CD4-positive, alpha-beta T cell treated with Interleukin-15 for 1 hour (primary cell): ENCODE measurements around the gene DHRS11.
A peak's percentile ranks its signal among the peaks of the same experiment; 100 is the strongest.
"Not testable (repeated sequence)": the region's sequence is repeated elsewhere in the genome, so short reads cannot be mapped to it uniquely, and the experiment has no call there.

Source experiments
- DNase-seq: peaks from one replicate; pipeline ENCODE4 v3.0.0-alpha.2; 2020

The DHRS11 gene

DNA sequence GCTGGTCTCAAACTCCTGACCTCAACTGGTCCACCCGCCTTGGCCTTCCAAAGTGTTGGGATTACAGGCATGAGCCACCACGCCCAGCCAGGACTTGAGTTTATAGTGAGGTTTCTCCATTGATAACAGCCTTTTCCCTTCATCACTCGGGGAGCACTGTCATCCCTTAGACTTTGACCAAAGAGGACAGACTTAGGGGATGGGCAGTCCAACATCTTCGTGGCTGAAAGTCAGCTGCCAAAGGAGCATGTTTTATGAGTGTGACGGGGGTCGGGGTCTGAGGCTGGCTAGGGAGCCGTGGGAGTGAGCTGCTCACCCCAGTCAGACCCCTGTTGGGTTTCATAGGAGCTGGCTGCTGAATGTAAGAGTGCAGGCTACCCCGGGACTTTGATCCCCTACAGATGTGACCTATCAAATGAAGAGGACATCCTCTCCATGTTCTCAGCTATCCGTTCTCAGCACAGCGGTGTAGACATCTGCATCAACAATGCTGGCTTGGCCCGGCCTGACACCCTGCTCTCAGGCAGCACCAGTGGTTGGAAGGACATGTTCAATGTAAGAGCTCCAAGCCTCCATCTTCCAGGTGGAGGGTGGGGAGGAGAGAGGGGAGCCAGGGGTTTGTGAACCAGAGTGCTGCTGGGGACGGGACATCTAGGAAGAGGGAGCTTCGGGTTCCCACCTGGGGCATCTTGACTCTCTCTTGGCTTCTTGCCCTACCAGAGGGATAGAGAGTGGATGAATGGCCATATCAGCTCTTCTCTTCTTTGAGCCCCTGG, 3.1 kb downstream of the DHRS11 start:
- DNase-seq = no peak

DNA sequence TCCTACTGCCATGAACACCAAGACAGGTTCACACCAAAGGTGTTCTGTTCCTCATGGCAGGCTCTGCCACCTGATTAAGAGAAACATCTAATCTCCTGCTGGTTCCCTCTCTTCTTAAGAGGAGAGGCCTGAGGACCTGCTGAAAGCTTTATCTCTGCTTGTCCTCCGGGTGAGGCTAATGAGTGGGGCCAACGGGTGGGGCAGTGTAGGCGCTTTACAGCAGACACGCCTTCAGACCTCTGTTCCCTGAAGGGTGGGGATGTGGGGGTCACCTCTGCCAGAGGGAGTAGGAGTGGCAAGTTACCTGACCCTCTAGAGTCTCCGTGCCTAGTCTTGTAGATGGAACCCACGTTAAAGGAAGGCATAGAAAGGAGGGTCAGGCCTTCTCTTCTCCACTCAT, 5.5 kb downstream of the DHRS11 start:
- DNase-seq = no peak

GRCh38 chr17:36597866-36598777, 6.4 kb downstream of the DHRS11 start:
- no peak for DNase-seq

- no peak for DNase-seq
Measured at GRCh38 chr17:36598951-36599401, 7.3 kb downstream of the DHRS11 start.

DNA sequence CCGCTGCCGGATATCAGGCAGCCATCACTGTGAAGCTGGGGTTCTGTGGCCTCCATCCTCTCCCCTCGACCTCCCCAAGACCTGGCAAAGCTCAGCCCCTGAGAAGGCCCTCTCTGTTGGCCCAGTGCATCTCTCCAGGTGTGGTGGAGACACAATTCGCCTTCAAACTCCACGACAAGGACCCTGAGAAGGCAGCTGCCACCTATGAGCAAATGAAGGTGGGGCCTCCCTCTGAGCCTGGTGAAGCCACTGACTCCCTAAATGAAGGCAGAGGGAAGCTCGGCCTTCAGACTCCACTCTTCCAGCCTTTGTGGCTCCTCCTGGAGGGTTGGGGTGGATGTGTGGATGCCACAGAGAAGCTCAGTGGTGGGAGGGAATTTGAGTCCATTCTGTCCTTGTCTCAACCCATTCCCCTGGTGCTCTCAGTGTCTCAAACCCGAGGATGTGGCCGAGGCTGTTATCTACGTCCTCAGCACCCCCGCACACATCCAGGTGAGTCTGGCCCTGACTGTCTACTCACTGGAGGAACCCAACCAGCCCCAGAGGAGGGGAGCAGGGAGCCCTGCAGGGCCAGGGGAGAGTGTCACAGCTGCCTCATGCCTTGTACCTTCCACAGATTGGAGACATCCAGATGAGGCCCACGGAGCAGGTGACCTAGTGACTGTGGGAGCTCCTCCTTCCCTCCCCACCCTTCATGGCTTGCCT, 8.0 kb downstream of the DHRS11 start:
- DNase-seq = no peak

- DNase-seq = no peak
Measured at GRCh38 chr17:36600465-36600864, 8.8 kb downstream of the DHRS11 start.

GRCh38 chr17:36600936-36601302, 9.2 kb downstream of the DHRS11 start:
- no peak for DNase-seq

DNA sequence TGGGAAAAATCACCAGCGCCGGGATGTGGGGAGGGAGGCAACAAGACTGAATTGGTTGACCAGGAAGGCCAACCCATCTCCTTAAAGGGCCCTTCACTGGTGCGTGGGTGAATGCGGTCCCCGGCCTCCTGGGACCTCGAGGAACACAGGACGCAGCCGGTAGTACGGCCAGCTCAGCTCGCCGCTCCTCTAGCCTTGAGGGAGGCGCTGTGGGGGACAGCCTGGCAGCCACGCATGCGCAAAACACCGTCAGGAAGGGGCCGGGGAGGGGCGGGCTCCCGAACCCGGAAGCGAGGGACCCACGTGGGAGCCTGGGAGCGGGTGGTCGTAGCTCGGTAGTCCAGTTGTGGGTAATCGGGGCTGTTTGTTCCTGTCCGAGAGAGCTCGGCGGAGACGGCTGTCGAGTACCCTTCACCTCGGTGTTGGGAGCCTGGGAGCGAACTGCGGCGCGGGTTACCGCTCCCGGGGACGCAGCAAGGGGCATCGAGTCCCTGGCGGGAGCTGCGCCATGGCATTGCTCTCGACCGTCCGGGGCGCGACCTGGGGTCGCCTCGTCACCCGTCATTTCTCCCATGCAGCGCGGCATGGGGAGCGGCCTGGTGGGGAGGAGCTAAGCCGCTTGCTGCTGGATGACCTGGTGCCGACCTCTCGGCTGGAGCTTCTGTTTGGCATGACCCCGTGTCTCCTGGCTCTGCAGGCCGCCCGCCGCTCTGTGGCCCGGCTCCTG, 9.8 kb downstream of the DHRS11 start, which contains the start of gene MRM1:
Gene MRM1 (plus strand): TSS at position 281 of the 727 bp plus-strand sequence. CDS start 228 bp downstream, at position 509.
- DNase-seq = peak; percentile 91

- DNase-seq = no peak
Measured at GRCh38 chr17:36602030-36602748, 10.5 kb downstream of the DHRS11 start.

DNA sequence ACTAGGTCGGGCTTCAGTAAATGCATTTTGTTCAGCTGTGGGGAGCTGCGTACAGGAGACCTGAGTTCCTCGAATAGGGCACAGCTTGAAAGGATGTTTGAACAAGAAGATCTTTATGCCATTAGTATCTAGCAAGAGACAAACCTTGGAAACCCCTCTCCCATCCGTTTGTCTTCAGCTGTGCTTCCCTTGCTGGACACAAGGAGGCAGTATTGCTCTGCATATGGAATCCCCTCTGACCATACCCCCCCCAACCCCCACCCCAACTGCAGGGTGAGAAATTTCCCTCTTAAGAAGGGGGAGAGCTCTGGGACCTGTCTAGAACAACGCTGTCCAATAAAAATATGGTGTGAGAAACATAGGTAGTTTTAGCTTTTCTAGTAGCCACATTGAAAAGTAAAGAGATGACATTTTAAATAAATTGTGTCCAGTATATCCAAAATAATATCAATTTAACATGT, 11.3 kb downstream of the DHRS11 start:
- peak; percentile 77 for DNase-seq

DNA sequence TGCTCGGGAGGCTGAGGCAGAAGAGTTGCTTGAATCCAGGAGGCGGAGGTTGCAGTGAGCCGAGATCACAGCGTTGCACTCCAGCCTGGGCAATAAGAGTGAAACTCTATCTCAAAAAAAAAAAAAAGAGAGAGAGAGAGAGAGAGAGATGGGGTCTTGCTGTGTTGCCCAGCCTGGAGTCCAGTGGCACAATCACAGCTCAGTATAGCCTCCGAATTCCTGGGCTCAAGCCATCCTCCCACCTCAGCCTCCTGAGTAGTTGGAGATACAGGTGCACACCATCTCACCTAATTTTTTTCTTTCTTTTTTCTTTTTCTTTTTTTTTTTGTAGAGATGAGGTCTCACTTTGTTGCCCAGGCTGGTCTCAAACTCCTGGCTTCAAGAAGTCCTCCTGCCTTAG, 13.3 kb downstream of the DHRS11 start:
- DNase-seq = not testable (repeated sequence)

GRCh38 chr17:36608280-36608679, 16.6 kb downstream of the DHRS11 start:
- no peak for DNase-seq

GRCh38 chr17:36608794-36609497, 17.3 kb downstream of the DHRS11 start:
- DNase-seq = peak; percentile 24

DNA sequence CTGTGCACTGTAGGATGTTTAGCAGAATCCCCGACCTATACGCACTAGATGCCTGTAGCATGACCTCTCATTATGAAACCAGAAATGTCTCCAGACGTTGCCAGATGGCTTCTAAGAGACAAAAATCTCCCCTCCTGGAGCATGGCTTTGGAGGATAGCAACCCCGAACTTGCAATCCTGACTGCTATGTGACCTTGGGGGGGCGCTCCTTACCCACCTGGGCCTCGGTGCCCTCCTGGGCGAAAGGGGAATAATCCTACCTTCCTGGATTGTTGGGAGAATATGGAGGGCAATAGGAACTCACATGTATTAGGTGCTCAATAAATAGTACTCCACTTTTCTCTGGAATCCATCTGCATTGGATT, 17.8 kb downstream of the DHRS11 start:
- no peak for DNase-seq

DNA sequence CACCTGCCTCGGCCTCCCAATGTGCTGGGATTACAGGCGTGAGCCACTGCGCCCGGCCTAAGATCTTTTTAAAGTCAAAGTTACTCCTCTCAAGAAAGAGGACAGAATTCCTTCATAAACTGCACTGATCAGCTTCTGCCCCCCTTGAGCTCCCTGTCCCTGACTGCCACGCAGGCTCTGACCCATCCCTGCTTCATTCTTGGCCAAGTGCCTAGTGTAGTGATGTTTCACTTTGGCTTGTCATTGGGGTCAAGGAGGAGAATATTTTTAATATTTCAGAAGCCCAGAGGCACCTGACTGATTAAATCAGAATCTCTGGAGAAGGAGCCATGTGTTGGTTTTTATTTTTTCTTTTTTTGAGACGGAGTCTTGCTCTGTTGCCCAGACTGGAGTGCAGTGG, 18.8 kb downstream of the DHRS11 start:
- DNase-seq = no peak

GRCh38 chr17:36611345-36612072, 19.8 kb downstream of the DHRS11 start:
- no peak for DNase-seq

- DNase-seq = no peak
Measured at GRCh38 chr17:36612323-36612722, 20.6 kb downstream of the DHRS11 start.

- no peak for DNase-seq
Measured at GRCh38 chr17:36613155-36613554, 21.5 kb downstream of the DHRS11 start.

GRCh38 chr17:36614081-36614480, 22.4 kb downstream of the DHRS11 start:
- DNase-seq = no peak

DNA sequence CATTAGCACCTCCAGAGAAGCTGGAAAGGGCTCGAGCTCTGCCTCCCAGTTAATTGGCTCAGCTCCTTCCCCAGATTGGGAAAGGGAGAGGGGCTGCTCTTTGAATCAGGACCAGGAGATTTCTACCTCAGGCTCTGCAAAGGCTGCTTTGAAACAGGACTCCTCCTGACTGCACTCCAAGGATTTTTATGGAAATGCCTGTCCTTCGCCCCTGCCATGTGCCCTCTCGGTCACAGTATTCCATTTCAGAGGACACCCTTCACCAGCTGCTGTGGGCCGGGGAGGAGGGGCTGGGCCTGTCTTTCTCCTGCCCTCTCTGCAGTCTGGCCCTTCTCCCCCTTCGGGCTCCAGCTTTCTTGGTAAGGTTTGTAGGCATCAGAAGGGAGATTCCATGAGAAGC, 23.3 kb downstream of the DHRS11 start:
- no peak for DNase-seq
